Measurements from ENCODE around the gene CALCOCO2. TPM values are rescaled to one million over a fixed set of nuclear protein-coding genes. Genes with fewer than 3 reads are reported as not detected.

The CALCOCO2 gene
- total RNA-seq, 4 donors from 2014 or later: 177 to 244 (median 227) TPM

DNA sequence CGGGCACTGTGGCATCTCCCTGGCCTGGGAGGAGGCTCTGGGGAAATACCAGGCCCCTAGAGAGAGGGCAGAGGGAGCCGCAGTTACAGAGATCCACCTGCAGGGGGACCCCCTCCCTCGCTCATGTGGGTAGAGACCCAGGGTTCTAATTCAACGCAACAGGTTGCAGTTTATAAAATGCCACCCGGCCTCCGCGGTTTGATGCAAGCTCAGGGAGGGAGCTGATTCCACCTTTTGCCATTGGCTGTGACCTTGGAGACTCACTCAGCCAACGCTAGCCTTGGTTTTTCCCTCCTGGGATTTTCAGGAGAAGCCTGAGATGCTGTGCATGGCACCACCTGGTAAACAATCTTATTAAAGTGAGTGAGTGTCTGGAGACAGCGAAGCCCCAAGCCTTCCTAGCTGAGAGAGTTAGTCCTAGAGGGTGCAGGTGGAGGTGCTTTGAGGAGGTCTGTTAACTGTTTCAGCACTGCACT lies 25.9 kb upstream of the CALCOCO2 start:
- H3K4me1 ChIP-seq: peaks cover 0 to 31% (median 0%) of the 10 kb centered on the region in 3 donors
- no peak overlapping the region for H3K27ac ChIP-seq
- H3K36me3 ChIP-seq: no peaks in the 10 kb centered on the region
- no peaks in the 10 kb centered on the region for H3K9me3 ChIP-seq
- H3K27me3 ChIP-seq: no peaks in the 10 kb centered on the region
- no peak for TF ChIP-seq POLR2AphosphoS5 (IDR thresholded peaks at IDR 0.05)
- TF ChIP-seq EP300 (IDR thresholded peaks at IDR 0.05): no peak
- TF ChIP-seq CTCF (IDR thresholded peaks at IDR 0.05): peak; percentile 80 to 97 (median 88)
- TF ChIP-seq POLR2A (IDR thresholded peaks at IDR 0.05): no peak
- WGBS, 2 donors (ENCODE audit: low coverage in 1 of 2): 0% methylated on average over 1 to 8 of the region's 9 CpGs
- H3K4me3 ChIP-seq: no peak overlapping the region
- ATAC-seq: peak; percentile 83

DNA sequence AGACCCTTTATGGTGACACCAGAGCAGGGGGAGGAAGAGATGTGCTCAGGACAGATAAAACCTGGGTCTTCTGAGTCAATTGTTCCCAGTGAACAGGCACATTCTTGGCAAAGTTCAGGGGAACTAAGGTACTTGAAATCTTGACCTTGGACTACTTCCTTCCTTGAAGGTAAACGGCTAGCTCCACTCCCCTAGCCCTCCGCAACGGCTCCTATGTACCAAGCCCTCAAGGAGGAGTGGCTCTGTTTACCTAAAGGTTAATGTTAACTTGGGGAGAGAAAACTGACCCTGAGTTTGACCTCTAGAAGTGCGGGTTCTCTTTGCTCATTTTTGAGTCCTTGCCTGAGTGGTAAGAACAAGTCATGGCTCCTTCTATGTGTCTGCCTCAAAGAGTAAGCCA lies 21.7 kb upstream of the CALCOCO2 start:
- TF ChIP-seq POLR2AphosphoS5 (IDR thresholded peaks at IDR 0.05) (no peak), CTCF (IDR thresholded peaks at IDR 0.05) (no peak), EP300 (IDR thresholded peaks at IDR 0.05) (no peak), POLR2A (IDR thresholded peaks at IDR 0.05) (no peak)
- H3K4me1 ChIP-seq: peaks cover 0 to 7% (median 0%) of the 10 kb centered on the region in 3 donors
- no peak for ATAC-seq
- 43 to 46% methylated on average over 4 of the region's 4 CpGs for WGBS, 2 donors (ENCODE audit: low coverage in 1 of 2)
- H3K27ac ChIP-seq: no peak overlapping the region
- H3K36me3 ChIP-seq: no peaks in the 10 kb centered on the region
- H3K9me3 ChIP-seq: no peaks in the 10 kb centered on the region
- peaks cover 17% of the 10 kb centered on the region for H3K27me3 ChIP-seq
- no peak overlapping the region for H3K4me3 ChIP-seq

GRCh38 chr17:48812001-48812400 lies 18.8 kb upstream of the CALCOCO2 start:
- Histone ChIP-seq H3K4me3 (no peak overlapping the region), H3K9me3 (no peaks in the 10 kb centered on the region), H3K27me3 (peaks cover 27% of the 10 kb centered on the region), H3K27ac (no peak overlapping the region), H3K36me3 (no peaks in the 10 kb centered on the region), H3K4me1 (peaks cover 0 to 8% (median 0%) of the 10 kb centered on the region in 3 donors)
- 67 to 88% methylated on average over 1 to 3 of the region's 3 CpGs for WGBS, 2 donors (ENCODE audit: low coverage in 1 of 2)
- no peak for TF ChIP-seq EP300 (IDR thresholded peaks at IDR 0.05)
- no peak for TF ChIP-seq CTCF (IDR thresholded peaks at IDR 0.05)
- no peak for TF ChIP-seq POLR2A (IDR thresholded peaks at IDR 0.05)
- no peak for TF ChIP-seq POLR2AphosphoS5 (IDR thresholded peaks at IDR 0.05)
- no peak for ATAC-seq

- Histone ChIP-seq H3K27ac (no peak overlapping the region), H3K9me3 (no peaks in the 10 kb centered on the region), H3K36me3 (no peaks in the 10 kb centered on the region), H3K27me3 (peaks cover 51% of the 10 kb centered on the region), H3K4me3 (no peak overlapping the region), H3K4me1 (peaks cover 0 to 18% (median 7%) of the 10 kb centered on the region in 3 donors)
- TF ChIP-seq CTCF (IDR thresholded peaks at IDR 0.05) (peak; percentile 63 to 79 (median 68)), POLR2AphosphoS5 (IDR thresholded peaks at IDR 0.05) (no peak)
- no peak for ATAC-seq
- 5 to 23% methylated on average over 4 to 6 of the region's 7 CpGs for WGBS, 2 donors (ENCODE audit: low coverage in 1 of 2)
Observed at GRCh38 chr17:48814504-48814903, 16.3 kb upstream of the CALCOCO2 start.

DNA sequence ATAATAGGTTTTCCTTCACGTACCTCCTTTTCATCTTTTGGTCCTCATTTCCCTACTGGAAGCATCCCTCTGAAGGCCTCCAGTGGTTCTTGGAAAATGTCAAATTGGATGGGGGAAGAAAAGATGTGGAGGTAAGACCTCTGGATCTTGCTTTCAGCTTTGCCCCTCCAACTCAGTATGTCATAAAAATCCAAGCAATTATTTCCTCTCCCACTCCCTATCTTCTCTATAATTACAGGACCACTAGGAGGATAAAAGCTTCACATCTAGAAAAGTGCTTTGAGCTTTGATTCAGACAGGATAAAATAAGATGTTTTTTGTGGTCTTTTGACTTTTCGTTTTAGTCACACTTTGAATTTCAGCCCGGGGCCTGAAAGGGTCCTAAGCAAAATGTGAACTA lies 15.5 kb upstream of the CALCOCO2 start:
- Histone ChIP-seq H3K4me3 (no peak overlapping the region), H3K36me3 (no peaks in the 10 kb centered on the region), H3K27me3 (peaks cover 55% of the 10 kb centered on the region), H3K27ac (no peak overlapping the region), H3K4me1 (peaks cover 0 to 18% (median 7%) of the 10 kb centered on the region in 3 donors), H3K9me3 (no peaks in the 10 kb centered on the region)
- no peak for ATAC-seq
- TF ChIP-seq EP300 (IDR thresholded peaks at IDR 0.05) (no peak), CTCF (IDR thresholded peaks at IDR 0.05) (no peak), POLR2AphosphoS5 (IDR thresholded peaks at IDR 0.05) (no peak), POLR2A (IDR thresholded peaks at IDR 0.05) (no peak)
- 61 to 80% methylated on average over 2 to 3 of the region's 3 CpGs for WGBS, 2 donors (ENCODE audit: low coverage in 1 of 2)

Data from gastroesophageal sphincter (tissue), 4 donors.